Smooth muscle cell (in vitro differentiated cells): Measurements from ENCODE around the gene CNST. TPM values are rescaled to one million over a fixed set of nuclear protein-coding genes. Genes with fewer than 3 reads are reported as not detected.

Source experiments
- DNase-seq: peaks from one replicate; lab custom pipeline; 2025; ENCODE audit not compliant: unreplicated experiment; lab: John Stamatoyannopoulos, UW
- H2AFZ ChIP-seq: fragments of 200-600 bp; sonication (generic); 2 replicates; pipeline ENCODE4 v1.6.0; 2016; ENCODE audit warnings: antibody characterized with exemption, low read depth, mild to moderate bottlenecking
- H3F3A ChIP-seq: fragments of 200-600 bp; sonication (generic); 2 replicates; pipeline ENCODE4 v1.6.0; 2017; ENCODE audit warnings: antibody characterized with exemption, low read depth
- H3K27ac ChIP-seq: fragments of 200-600 bp; sonication (generic); 2 replicates; pipeline ENCODE4 v1.5.1; 2016; ENCODE audit warnings: low read depth, mild to moderate bottlenecking
- H3K27me3 ChIP-seq: fragments of 200-600 bp; sonication (generic); 2 replicates; pipeline ENCODE4 v1.6.1; 2016; ENCODE audit warnings: low read depth, mild to moderate bottlenecking
- H3K36me3 ChIP-seq: fragments of 200-600 bp; sonication (generic); 2 replicates; pipeline ENCODE4 v1.5.1; 2016; ENCODE audit warnings: low read depth
- H3K4me1 ChIP-seq: fragments of 200-600 bp; sonication (generic); 2 replicates; pipeline ENCODE4 v1.5.1; 2016; ENCODE audit warnings: low read depth
- H3K4me2 ChIP-seq: fragments of 200-600 bp; sonication (generic); 2 replicates; pipeline ENCODE4 v1.6.0; 2016; ENCODE audit warnings: mild to moderate bottlenecking
- H3K4me3 ChIP-seq: fragments of 200-600 bp; sonication (generic); 2 replicates; pipeline ENCODE4 v1.5.1; 2016; ENCODE audit warnings: mild to moderate bottlenecking
- H3K79me2 ChIP-seq: fragments of 200-600 bp; sonication (generic); 2 replicates; pipeline ENCODE4 v1.6.0; 2016; ENCODE audit warnings: low read depth, mild to moderate bottlenecking
- H3K9ac ChIP-seq: fragments of 200-600 bp; sonication (generic); 2 replicates; pipeline ENCODE4 v1.6.0; 2016; ENCODE audit warnings: low read depth
- H3K9me3 ChIP-seq: fragments of 200-600 bp; sonication (generic); replicated peaks from 2 replicates; pipeline ENCODE4 v1.5.1; 2016; ENCODE audit warnings: low read depth
- H4K20me1 ChIP-seq: fragments of 200-600 bp; sonication (generic); 2 replicates; pipeline ENCODE4 v1.6.0; 2016; ENCODE audit warnings: low read depth
- CTCF ChIP-seq: fragments of 200-600 bp; sonication (generic); IDR thresholded peaks from 2 replicates; pipeline ENCODE4 v1.5.1; 2017; ENCODE audit warnings: borderline replicate concordance, mild to moderate bottlenecking, antibody characterized with exemption; ENCODE audit not compliant: insufficient read depth, poor library complexity, severe bottlenecking
- WGBS: methylation state at CpG from one replicate; pipeline ENCODE4 v1.1.7; 2016; ENCODE audit warnings: low lambda C conversion rate; 5-methylcytosine and 5-hydroxymethylcytosine counted together
- polyA plus RNA-seq: library from polyadenylated mRNA; unstranded; fragments of >200 nt; fragmentation: Nextera tagmentation; extraction: Ambion mirVana; gene quantifications from 2 replicates; pipeline ENCODE4 v1.2.1, GENCODE V29; 2016
- total RNA-seq: library from RNA; depleted of rRNA; stranded (reverse); fragments of >200 nt; gene quantifications from 2 replicates; pipeline ENCODE4 v1.2.3, GENCODE V29; 2014

CNST gene
- total and polyA plus RNA-seq, 2 experiments from 2014 or later: 6.7 to 16.9 TPM

- no peak overlapping the region for H3K4me3 ChIP-seq
- H3K4me2 ChIP-seq: peak overlapping the region; percentile 7
- peaks cover 6% of the 10 kb centered on the region for H3K4me1 ChIP-seq
- 82% methylated on average over 5 of the region's 5 CpGs for WGBS
- H3K9me3 ChIP-seq: no peaks in the 10 kb centered on the region
- peak overlapping the region; percentile 29 for H3K27ac ChIP-seq
- no peak overlapping the region for H3K9ac ChIP-seq
- H4K20me1 ChIP-seq: peaks cover 8% of the 10 kb centered on the region
- TF ChIP-seq CTCF: no peak
- no peaks in the 10 kb centered on the region for H3K36me3 ChIP-seq
- H3K79me2 ChIP-seq: peaks cover 28% of the 10 kb centered on the region
- H2AFZ ChIP-seq: no peak overlapping the region
- H3K27me3 ChIP-seq: no peaks in the 10 kb centered on the region
- no peak for DNase-seq
- H3F3A ChIP-seq: no peaks in the 10 kb centered on the region
Measured at GRCh38 chr1:246577082-246577719, 10.9 kb downstream of the CNST start.

- Histone ChIP-seq H3K4me3 (no peak overlapping the region), H2AFZ (no peak overlapping the region), H3K4me1 (peaks cover 6% of the 10 kb centered on the region), H3K9ac (no peak overlapping the region), H3K27ac (peak overlapping the region; percentile 29), H3K27me3 (no peaks in the 10 kb centered on the region), H3K4me2 (peak overlapping the region; percentile 7), H4K20me1 (peaks cover 9% of the 10 kb centered on the region), H3K79me2 (peaks cover 28% of the 10 kb centered on the region), H3K9me3 (no peaks in the 10 kb centered on the region), H3K36me3 (no peaks in the 10 kb centered on the region), H3F3A (no peaks in the 10 kb centered on the region)
- no peak for DNase-seq
- no peak for TF ChIP-seq CTCF
- 18% methylated on average over 2 of the region's 2 CpGs for WGBS
Measured at GRCh38 chr1:246577720-246578106, 11.5 kb downstream of the CNST start.

GRCh38 chr1:246579818-246580217 lies 13.6 kb downstream of the CNST start:
- H3K4me2 ChIP-seq: peak overlapping the region; percentile 72
- TF ChIP-seq CTCF: no peak
- no peaks in the 10 kb centered on the region for H3K36me3 ChIP-seq
- H3K27me3 ChIP-seq: no peaks in the 10 kb centered on the region
- no peak overlapping the region for H2AFZ ChIP-seq
- DNase-seq: no peak
- no peak overlapping the region for H3K9ac ChIP-seq
- H3K27ac ChIP-seq: peak overlapping the region; percentile 50
- H3K4me3 ChIP-seq: no peak overlapping the region
- no peaks in the 10 kb centered on the region for H3K9me3 ChIP-seq
- peaks cover 11% of the 10 kb centered on the region for H4K20me1 ChIP-seq
- peaks cover 19% of the 10 kb centered on the region for H3K79me2 ChIP-seq
- 19% methylated on average over 3 of the region's 3 CpGs for WGBS
- peaks cover 6% of the 10 kb centered on the region for H3K4me1 ChIP-seq
- no peaks in the 10 kb centered on the region for H3F3A ChIP-seq
